Liver (tissue), 9 donors: ENCODE data around the gene DCX. TPM values are rescaled to one million over a fixed set of nuclear protein-coding genes. Genes with fewer than 3 reads are reported as not detected.
"Not testable (repeated sequence)": the region's sequence is repeated elsewhere in the genome, so short reads cannot be mapped to it uniquely, and the experiment has no call there.

Experiments
- DNase-seq: peaks from one replicate; pipeline ENCODE4 v3.0.0-alpha.2; 2017; ENCODE audit warnings: low spot score
- H3K27ac ChIP-seq, 2 donors: one replicate each; pipeline ENCODE4 v1.7.0; 2013; ENCODE audit warnings: inconsistent platforms in 2 of 2, low read length in 2 of 2, control low read depth in 1 of 2, low read depth in 1 of 2, mild to moderate bottlenecking in 1 of 2
- H3K27me3 ChIP-seq, 4 donors: one replicate each; pipeline versions ENCODE4 v1.6.1 to v1.7.0; 2013; ENCODE audit warnings: low read length in 3 of 4, inconsistent platforms in 1 of 4, mild to moderate bottlenecking in 1 of 4, moderate library complexity in 1 of 4; ENCODE audit not compliant: control insufficient read depth in 4 of 4, insufficient read depth in 4 of 4
- H3K36me3 ChIP-seq, 4 donors: one replicate each; pipeline versions ENCODE4 v1.6.1 to v1.7.0; 2013; ENCODE audit warnings: low read length in 3 of 4, mild to moderate bottlenecking in 3 of 4, low read depth in 1 of 4, moderate library complexity in 1 of 4; ENCODE audit not compliant: control insufficient read depth in 4 of 4, insufficient read depth in 3 of 4
- H3K4me1 ChIP-seq, 4 donors: one replicate each; pipeline versions ENCODE4 v1.6.1 to v1.7.0; 2013; ENCODE audit warnings: low read length in 3 of 4, mild to moderate bottlenecking in 3 of 4, moderate library complexity in 1 of 4; ENCODE audit not compliant: control insufficient read depth in 4 of 4, insufficient read depth in 4 of 4
- H3K4me3 ChIP-seq, 3 donors: one replicate each; pipeline versions ENCODE4 v1.6.1 to v1.7.0; 2013; ENCODE audit warnings: low read length in 3 of 3, control low read depth in 1 of 3, low read depth in 1 of 3, mild to moderate bottlenecking in 1 of 3
- H3K9ac ChIP-seq, 2 donors: one replicate each; pipeline ENCODE4 v1.7.0; 2013; ENCODE audit warnings: low read length in 2 of 2, mild to moderate bottlenecking in 2 of 2, moderate library complexity in 2 of 2, control low read depth in 1 of 2, low read depth in 1 of 2
- H3K9me3 ChIP-seq, 4 donors: one replicate each; pipeline versions ENCODE4 v1.6.1 to v1.7.0; 2013; ENCODE audit warnings: low read length in 3 of 4; ENCODE audit not compliant: control insufficient read depth in 4 of 4
- CTCF ChIP-seq: fragments of 150-350 bp; IDR thresholded peaks from 2 replicates; pipeline ENCODE4 v1.5.1; 2017; ENCODE audit warnings: improper control_type of control experiment, low read depth, low read length; ENCODE audit not compliant: missing input control
- EGR1 ChIP-seq, 2 donors: IDR thresholded peaks; 2 replicates each; pipeline ENCODE4 v1.6.1; 2016 to 2018; ENCODE audit warnings: antibody characterized with exemption in 2 of 2, low read depth in 2 of 2
- FOXA1 ChIP-seq: IDR thresholded peaks from 2 replicates; pipeline ENCODE4 v1.6.1; 2016; ENCODE audit warnings: antibody characterized with exemption
- FOXA2 ChIP-seq: IDR thresholded peaks from 2 replicates; pipeline ENCODE4 v1.6.1; 2016; ENCODE audit warnings: antibody characterized with exemption
- GABPA ChIP-seq, 2 donors: IDR thresholded peaks in 1 of 2; conservative IDR thresholded peaks in 1 of 2; 2 replicates each; pipeline ENCODE4 v1.6.1; 2016; ENCODE audit warnings: antibody characterized with exemption in 2 of 2, mild to moderate bottlenecking in 1 of 2, moderate library complexity in 1 of 2
- HNF4A ChIP-seq, 2 donors: conservative IDR thresholded peaks; 2 replicates each; pipeline ENCODE4 v1.6.1; 2016; ENCODE audit warnings: antibody characterized with exemption in 2 of 2, mild to moderate bottlenecking in 2 of 2
- HNF4G ChIP-seq: IDR thresholded peaks from 2 replicates; pipeline ENCODE4 v1.6.1; 2016; ENCODE audit warnings: antibody characterized with exemption
- JUND ChIP-seq, 2 donors: IDR thresholded peaks; 2 replicates each; pipeline ENCODE4 v1.6.1; 2016; ENCODE audit warnings: antibody characterized with exemption in 2 of 2
- MAX ChIP-seq: IDR thresholded peaks from 2 replicates; pipeline ENCODE4 v1.6.1; 2016; ENCODE audit warnings: antibody characterized with exemption
- NR2F2 ChIP-seq: IDR thresholded peaks from 2 replicates; pipeline ENCODE4 v1.6.1; 2016; ENCODE audit warnings: antibody characterized with exemption
- RAD21 ChIP-seq, 2 donors: IDR thresholded peaks; 2 replicates each; pipeline ENCODE4 v1.6.1; 2016; ENCODE audit warnings: antibody characterized with exemption in 2 of 2, mild to moderate bottlenecking in 2 of 2
- REST ChIP-seq: IDR thresholded peaks from 2 replicates; pipeline ENCODE4 v1.6.1; 2016; ENCODE audit warnings: antibody characterized with exemption, mild to moderate bottlenecking
- RXRA ChIP-seq, 2 donors: IDR thresholded peaks; 2 replicates each; pipeline ENCODE4 v1.6.1; 2017 to 2018; ENCODE audit warnings: antibody characterized with exemption in 2 of 2, mild to moderate bottlenecking in 1 of 2
- SP1 ChIP-seq: IDR thresholded peaks from 2 replicates; pipeline ENCODE4 v1.6.1; 2018; ENCODE audit warnings: antibody characterized with exemption, mild to moderate bottlenecking
- TAF1 ChIP-seq: conservative IDR thresholded peaks from 2 replicates; pipeline ENCODE4 v1.6.1; 2016; ENCODE audit warnings: antibody characterized with exemption, mild to moderate bottlenecking
- YY1 ChIP-seq: IDR thresholded peaks from 2 replicates; pipeline ENCODE4 v1.6.1; 2016; ENCODE audit warnings: antibody characterized with exemption, mild to moderate bottlenecking
- WGBS: extraction: QIAGEN DNeasy Blood & Tissue Kit; methylation state at CpG from one replicate; pipeline ENCODE4 v1.1.7; 2013; 5-methylcytosine and 5-hydroxymethylcytosine counted together
- polyA plus RNA-seq, 2 donors: library from polyadenylated mRNA; stranded (reverse) in 1 of 2; unstranded in 1 of 2; fragments of 200-250 nt in 1 of 2; fragments of >200 nt in 1 of 2; fragmentation: Nextera tagmentation in 1 of 2; extraction: Ambion mirVana in 1 of 2; gene quantifications; one replicate each; pipeline versions ENCODE4 v1.2.1 to v1.2.3, GENCODE V29; 2013 to 2015
- total RNA-seq, 2 donors: library from RNA; depleted of rRNA; stranded (reverse); fragments of >200 nt; gene quantifications; one replicate each; pipeline ENCODE4 v1.2.3, GENCODE V29; 2014
- TF ChIP-seq, protein P1 (sequence below): IDR thresholded peaks from 2 replicates; pipeline ENCODE4 v1.6.1; 2016; ENCODE audit warnings: antibody characterized with exemption
- TF ChIP-seq, protein P2 (sequence below): IDR thresholded peaks from 2 replicates; pipeline ENCODE4 v1.6.1; 2016; ENCODE audit warnings: antibody characterized with exemption
- donor health status: healthy.
- donor health status: healthy.
- donor health status: healthy.
- donor health status: healthy.
- donor health status: healthy.

Gene DCX
- total and polyA plus RNA-seq, 4 donors, result 0.01 TPM; not detected in 3

- TF ChIP-seq, protein P1, sequence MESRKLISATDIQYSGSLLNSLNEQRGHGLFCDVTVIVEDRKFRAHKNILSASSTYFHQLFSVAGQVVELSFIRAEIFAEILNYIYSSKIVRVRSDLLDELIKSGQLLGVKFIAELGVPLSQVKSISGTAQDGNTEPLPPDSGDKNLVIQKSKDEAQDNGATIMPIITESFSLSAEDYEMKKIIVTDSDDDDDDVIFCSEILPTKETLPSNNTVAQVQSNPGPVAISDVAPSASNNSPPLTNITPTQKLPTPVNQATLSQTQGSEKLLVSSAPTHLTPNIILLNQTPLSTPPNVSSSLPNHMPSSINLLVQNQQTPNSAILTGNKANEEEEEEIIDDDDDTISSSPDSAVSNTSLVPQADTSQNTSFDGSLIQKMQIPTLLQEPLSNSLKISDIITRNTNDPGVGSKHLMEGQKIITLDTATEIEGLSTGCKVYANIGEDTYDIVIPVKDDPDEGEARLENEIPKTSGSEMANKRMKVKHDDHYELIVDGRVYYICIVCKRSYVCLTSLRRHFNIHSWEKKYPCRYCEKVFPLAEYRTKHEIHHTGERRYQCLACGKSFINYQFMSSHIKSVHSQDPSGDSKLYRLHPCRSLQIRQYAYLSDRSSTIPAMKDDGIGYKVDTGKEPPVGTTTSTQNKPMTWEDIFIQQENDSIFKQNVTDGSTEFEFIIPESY, result no peak
- no peak for TF ChIP-seq HNF4A (conservative IDR thresholded peaks at IDR 0.05)
- TF ChIP-seq HNF4G, result no peak
- TF ChIP-seq GABPA (IDR thresholded peaks at IDR 0.05 in 1 of 2, conservative IDR thresholded peaks at IDR 0.05 in 1 of 2), result no peak
Measured at GRCh38 chrX:111349101-111349500, 62.9 kb downstream of the DCX start (continued).

DNA sequence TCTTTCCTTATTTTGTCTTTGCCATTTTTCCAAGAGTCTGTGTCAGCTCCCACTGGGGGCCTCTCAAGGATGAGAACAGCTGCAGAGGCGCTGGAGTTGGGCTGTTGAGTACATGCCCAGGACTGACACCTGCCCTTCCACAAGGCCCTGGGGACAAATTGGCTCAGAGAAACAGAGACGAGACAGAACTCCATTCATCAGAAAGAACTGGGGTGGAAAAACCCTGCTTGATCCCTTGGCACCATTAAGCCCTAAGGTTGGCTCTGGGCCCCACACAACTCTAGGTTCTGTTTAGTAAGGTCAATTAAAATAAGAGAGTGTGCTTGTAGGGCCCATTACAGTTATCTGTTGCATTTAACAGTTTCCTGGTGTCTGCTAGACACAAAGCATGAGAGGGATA, 63.6 kb downstream of the DCX start:
- WGBS, result 62% methylated on average over 2 of the region's 2 CpGs
- Histone ChIP-seq H3K9me3 (no peaks in the 10 kb centered on the region), H3K27me3 (no peaks in the 10 kb centered on the region), H3K4me1 (no peaks in the 10 kb centered on the region), H3K36me3 (no peaks in the 10 kb centered on the region), H3K27ac (no peak overlapping the region), H3K4me3 (no peak overlapping the region), H3K9ac (no peak overlapping the region)
- no peak for DNase-seq
- TF ChIP-seq JUND (IDR thresholded peaks at IDR 0.05) (no peak), FOXA1 (no peak), NR2F2 (no peak), RAD21 (IDR thresholded peaks at IDR 0.05) (no peak), FOXA2 (no peak), MAX (no peak), TAF1 (no peak), EGR1 (IDR thresholded peaks at IDR 0.05; ENCODE audit: low read depth in 2 of 2) (no peak), HNF4A (conservative IDR thresholded peaks at IDR 0.05) (no peak), SP1 (no peak), YY1 (no peak), RXRA (IDR thresholded peaks at IDR 0.05) (no peak), GABPA (IDR thresholded peaks at IDR 0.05 in 1 of 2, conservative IDR thresholded peaks at IDR 0.05 in 1 of 2) (no peak), CTCF (no peak), HNF4G (no peak), REST (no peak)
- TF ChIP-seq, protein P2, sequence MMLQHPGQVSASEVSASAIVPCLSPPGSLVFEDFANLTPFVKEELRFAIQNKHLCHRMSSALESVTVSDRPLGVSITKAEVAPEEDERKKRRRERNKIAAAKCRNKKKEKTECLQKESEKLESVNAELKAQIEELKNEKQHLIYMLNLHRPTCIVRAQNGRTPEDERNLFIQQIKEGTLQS, result no peak
- TF ChIP-seq, protein P1, result no peak

GRCh38 chrX:111346150-111346549, 65.8 kb downstream of the DCX start:
- not testable (repeated sequence) for H3K27ac ChIP-seq, H3K4me1 ChIP-seq, H3K4me3 ChIP-seq, DNase-seq, H3K27me3 ChIP-seq, H3K9ac ChIP-seq, H3K9me3 ChIP-seq, H3K36me3 ChIP-seq
